HEK293T (cell line): ENCODE results near the gene PSMB11.
A peak's percentile ranks its signal among the peaks of the same experiment; 100 is the strongest.
"Not testable (repeated sequence)": the region's sequence is repeated elsewhere in the genome, so short reads cannot be mapped to it uniquely, and the experiment has no call there.

ENCODE experiments used
- CTCF ChIA-PET: fragments of 350-600 bp; formaldehyde crosslinking; extraction: SDS; loops from one replicate; lab custom pipeline; 2021; ENCODE audit warnings: antibody characterized with exemption, inconsistent platforms; lab: Yijun Ruan, JAX
- POLR2A ChIA-PET: fragments of 350-600 bp; formaldehyde crosslinking; extraction: SDS; loops from one replicate; lab custom pipeline; 2020; ENCODE audit warnings: antibody characterized with exemption, inconsistent platforms; lab: Yijun Ruan, JAX
- DNase-seq: peaks from one replicate; pipeline ENCODE4 v3.0.0; 2012; ENCODE audit warnings: mixed read lengths; ENCODE audit errors: extremely low spot score
- ARNT ChIP-seq: fragments of 450-650 bp; IDR thresholded peaks from 2 replicates; pipeline ENCODE4 v1.6.1; 2017; ENCODE audit warnings: mild to moderate bottlenecking
- BHLHE40 ChIP-seq: fragments of 450-650 bp; IDR thresholded peaks from 2 replicates; pipeline ENCODE4 v1.6.1; 2016; ENCODE audit warnings: mild to moderate bottlenecking, moderate library complexity, borderline replicate concordance
- CTBP1 ChIP-seq: fragments of 450-650 bp; IDR thresholded peaks from 2 replicates; pipeline ENCODE4 v1.6.1; 2016; ENCODE audit warnings: borderline replicate concordance
- ELF4 ChIP-seq: fragments of 450-650 bp; IDR thresholded peaks from 2 replicates; pipeline ENCODE4 v1.6.1; 2017; ENCODE audit warnings: antibody characterized with exemption
- FOXA1 ChIP-seq: fragments of 450-650 bp; IDR thresholded peaks from 2 replicates; pipeline ENCODE4 v1.6.1; 2016; ENCODE audit warnings: mild to moderate bottlenecking
- FOXK2 ChIP-seq: fragments of 450-650 bp; IDR thresholded peaks from 2 replicates; pipeline ENCODE4 v1.6.1; 2016; ENCODE audit warnings: mild to moderate bottlenecking
- FOXM1 ChIP-seq: fragments of 450-650 bp; IDR thresholded peaks from 2 replicates; pipeline ENCODE4 v1.6.1; 2017; ENCODE audit warnings: mild to moderate bottlenecking, borderline replicate concordance
- HDGF ChIP-seq: fragments of 450-650 bp; IDR thresholded peaks from 2 replicates; pipeline ENCODE4 v1.6.1; 2017; ENCODE audit warnings: antibody characterized with exemption, borderline replicate concordance
- L3MBTL2 ChIP-seq: fragments of 450-650 bp; conservative IDR thresholded peaks from 2 replicates; pipeline ENCODE4 v1.6.1; 2016; ENCODE audit warnings: mild to moderate bottlenecking
- LEF1 ChIP-seq: fragments of 450-650 bp; IDR thresholded peaks from 2 replicates; pipeline ENCODE4 v1.6.1; 2017; ENCODE audit warnings: mild to moderate bottlenecking, borderline replicate concordance
- NFRKB ChIP-seq: fragments of 450-650 bp; IDR thresholded peaks from 2 replicates; pipeline ENCODE4 v1.6.1; 2016; ENCODE audit warnings: mild to moderate bottlenecking, moderate library complexity
- PKNOX1 ChIP-seq: fragments of 450-650 bp; IDR thresholded peaks from 2 replicates; pipeline ENCODE4 v1.6.1; 2016
- SP1 ChIP-seq: fragments of 450-650 bp; IDR thresholded peaks from 2 replicates; pipeline ENCODE4 v1.6.1; 2017
- SUZ12 ChIP-seq: fragments of 450-650 bp; IDR thresholded peaks from 2 replicates; pipeline ENCODE4 v1.6.1; 2016; ENCODE audit warnings: mild to moderate bottlenecking
- TARDBP ChIP-seq: fragments of 450-650 bp; IDR thresholded peaks from 2 replicates; pipeline ENCODE4 v1.6.1; 2016
- ZNF384 ChIP-seq: fragments of 450-650 bp; IDR thresholded peaks from 2 replicates; pipeline ENCODE4 v1.6.1; 2016

PSMB11 gene

GRCh38 chr14:22996768-22997654, 45.0 kb upstream of the PSMB11 start:
- ChIA-PET CTCF (interaction anchor here (0.6 to 7.5 kb wide), 7 partner anchors 10 to 551 kb away, joined by 3 to 133 read pairs (median 7); partner anchors contain the start of gene CDH24), POLR2A (interaction anchor here (0.8 to 5.3 kb wide), 6 partner anchors 10 to 61 kb away, joined by 3 to 65 read pairs (median 14); partner anchors contain the start of genes CDH24 and HAUS4)
- no peak for DNase-seq
- no peak for TF ChIP-seq BHLHE40
- TF ChIP-seq SUZ12: no peak
- TF ChIP-seq ELF4: no peak
- no peak for TF ChIP-seq ARNT
- no peak for TF ChIP-seq FOXM1
- peak; percentile 62; the same call in 1 of the 2 replicates for TF ChIP-seq PKNOX1
- TF ChIP-seq CTBP1: 0 out of 2 replicates have a peak, but pooled peaks have one; percentile 10

- TF ChIP-seq CTBP1 (no peak), FOXM1 (no peak)
- CTCF ChIA-PET: interaction anchor here (0.8 to 7.5 kb wide), 3 partner anchors 24 to 71 kb away, joined by 3 to 133 read pairs (median 3); partner anchors contain the start of gene CDH24
- POLR2A ChIA-PET: interaction anchor here (1.7 to 5.3 kb wide), 3 partner anchors 10 to 97 kb away, joined by 5 to 65 read pairs (median 19); partner anchors contain the start of genes ACIN1, C14orf119 and HAUS4
- DNase-seq: no peak
These were observed 44.2 kb upstream of the PSMB11 start for GRCh38 chr14:22997676-22998323.

GRCh38 chr14:22998329-22999012, 43.5 kb upstream of the PSMB11 start:
- ChIA-PET CTCF (interaction anchor here (1.0 to 1.1 kb wide), 2 partner anchors 12 to 23 kb away, joined by 3 read pairs; no protein-coding TSS in a partner anchor), POLR2A (interaction anchor here (1.7 to 5.3 kb wide), 3 partner anchors 9 to 97 kb away, joined by 5 to 65 read pairs (median 19); partner anchors contain the start of genes ACIN1, C14orf119 and HAUS4)
- no peak for DNase-seq
- no peak for TF ChIP-seq FOXM1
- no peak for TF ChIP-seq TARDBP
- TF ChIP-seq CTBP1: no peak
- TF ChIP-seq NFRKB: no peak
- no peak for TF ChIP-seq SP1
- TF ChIP-seq HDGF: no peak
- TF ChIP-seq FOXA1: no peak
- no peak for TF ChIP-seq FOXK2
- no peak for TF ChIP-seq ELF4
- TF ChIP-seq LEF1: no peak
- TF ChIP-seq PKNOX1: no peak

- DNase-seq: no peak
- ChIA-PET CTCF (interaction anchor here (1.1 to 2.3 kb wide), 2 partner anchors 14 to 123 kb away, joined by 3 to 18 read pairs; no protein-coding TSS in a partner anchor), POLR2A (interaction anchor here (1.1 to 1.4 kb wide), 3 partner anchors 44 to 94 kb away, joined by 3 to 4 read pairs (median 3); partner anchors contain the start of genes ACIN1, C14orf119 and HAUS4)
- TF ChIP-seq FOXK2 (no peak), NFRKB (no peak), FOXM1 (no peak), SP1 (no peak), SUZ12 (no peak), TARDBP (no peak), CTBP1 (no peak), PKNOX1 (no peak), ARNT (no peak), LEF1 (no peak), L3MBTL2 (no peak), FOXA1 (no peak), HDGF (no peak), BHLHE40 (no peak), ZNF384 (no peak)
These were observed 41.2 kb upstream of the PSMB11 start for GRCh38 chr14:23000860-23001259.

- ChIA-PET POLR2A (no interaction called here), CTCF (no interaction called here)
- no peak for DNase-seq
- TF ChIP-seq TARDBP: no peak
- TF ChIP-seq BHLHE40: no peak
These were observed 39.4 kb upstream of the PSMB11 start for GRCh38 chr14:23002592-23002991.

GRCh38 chr14:23004274-23004673, 37.7 kb upstream of the PSMB11 start:
- ChIA-PET CTCF (interaction anchor here (1.0 to 2.2 kb wide), 3 partner anchors 9 to 65 kb away, joined by 3 to 13 read pairs (median 4); partner anchors contain the start of gene CDH24), POLR2A (interaction anchor here (0.9 kb wide), 1 partner anchor 30 kb away, joined by 4 read pairs; the partner anchor contains the start of gene PSMB5)
- DNase-seq: not testable (repeated sequence)
